NT2/D1 (cell line): ENCODE results near the gene DAPK2.

Source experiments
- SUZ12 ChIP-seq: IDR thresholded peaks from 2 replicates; pipeline ENCODE4 v1.6.1; 2011; ENCODE audit not compliant: insufficient read length, insufficient read depth; ENCODE audit errors: extremely low read depth
- YY1 ChIP-seq: IDR thresholded peaks from 2 replicates; pipeline ENCODE4 v1.6.1; 2011; ENCODE audit not compliant: insufficient read length, insufficient read depth
- ZNF274 ChIP-seq: IDR thresholded peaks from 2 replicates; pipeline ENCODE4 v1.6.1; 2011; ENCODE audit warnings: mild to moderate bottlenecking, low read depth, low read length

DNA sequence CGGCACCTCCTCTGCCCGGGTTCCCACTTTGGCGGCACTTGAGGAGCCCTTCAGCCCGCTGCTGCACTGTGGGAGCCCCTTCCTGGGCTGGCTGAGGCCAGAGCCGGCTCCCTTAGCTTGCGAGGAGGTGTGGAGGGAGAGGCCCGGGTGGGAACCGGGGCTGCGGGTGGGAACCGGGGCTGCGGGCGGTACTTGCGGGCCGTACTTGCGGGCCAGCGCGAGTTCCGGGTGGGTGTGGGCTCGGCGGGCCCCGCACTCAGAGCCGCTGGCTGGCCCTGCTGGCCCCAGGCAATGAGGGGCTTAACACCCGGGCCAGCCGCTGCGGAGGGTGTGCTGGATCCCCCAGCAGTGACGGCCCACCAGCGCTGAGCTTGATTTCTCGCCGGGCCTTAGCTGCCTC lies 14.4 kb upstream of the DAPK2 start:
- TF ChIP-seq ZNF274 (no peak), YY1 (no peak), SUZ12 (no peak)
